Peyer's patch (tissue), 4 donors: ENCODE measurements around the gene MRPL17. TPM values are rescaled to one million over a fixed set of nuclear protein-coding genes. Genes with fewer than 3 reads are reported as not detected.

Experiments
- DNase-seq, 3 donors: peaks; one replicate each; pipeline ENCODE4 v3.0.0-alpha.2; 2017 to 2019
- H3K27ac ChIP-seq, 4 donors: fragments of 200-600 bp; sonication (generic); one replicate each; pipeline ENCODE4 v1.5.1; 2016 to 2019
- H3K27me3 ChIP-seq, 2 donors: fragments of 200-600 bp; sonication (generic); one replicate each; pipeline ENCODE4 v1.5.1; 2019
- H3K36me3 ChIP-seq, 3 donors: fragments of 200-600 bp; sonication (generic); one replicate each; pipeline ENCODE4 v1.5.1; 2016 to 2019
- H3K4me1 ChIP-seq, 4 donors: fragments of 200-600 bp; sonication (generic); one replicate each; pipeline ENCODE4 v1.5.1; 2016 to 2019
- H3K4me3 ChIP-seq, 4 donors: fragments of 200-600 bp; sonication (generic); 1 replicate in 3 of 4; 2 replicates in 1 of 4; pipeline ENCODE4 v1.5.1; 2016 to 2019; ENCODE audit warnings: mild to moderate bottlenecking in 1 of 4
- H3K9me3 ChIP-seq, 4 donors: fragments of 200-600 bp; sonication (generic); one replicate each; pipeline ENCODE4 v1.5.1; 2016 to 2019; ENCODE audit warnings: mild to moderate bottlenecking in 1 of 4
- POLR2A ChIP-seq, 2 donors: fragments of 450-650 bp; IDR thresholded peaks; one replicate each; pipeline ENCODE4 v1.5.1; 2017; ENCODE audit warnings: antibody characterized with exemption in 2 of 2, mild to moderate bottlenecking in 2 of 2, moderate library complexity in 2 of 2
- total RNA-seq, 4 donors: library from RNA; depleted of rRNA; stranded (reverse); fragments of >200 nt; gene quantifications; one replicate each; pipeline ENCODE4 v1.1.0, GENCODE V29; 2016
- TF ChIP-seq, protein P1 (sequence below), 6 experiments: fragments of 450-650 bp in 4 of 6; fragments of 200-600 bp in 2 of 6; sonication (generic) in 1 of 6; IDR thresholded peaks; one replicate each; pipeline ENCODE4 v1.5.1; 2017 to 2019; ENCODE audit warnings: antibody characterized with exemption in 6 of 6, mild to moderate bottlenecking in 3 of 6, moderate library complexity in 1 of 6

The MRPL17 gene
- total RNA-seq, 4 donors from 2014 or later = 6.1 to 20.8 (median 16.6) TPM

DNA sequence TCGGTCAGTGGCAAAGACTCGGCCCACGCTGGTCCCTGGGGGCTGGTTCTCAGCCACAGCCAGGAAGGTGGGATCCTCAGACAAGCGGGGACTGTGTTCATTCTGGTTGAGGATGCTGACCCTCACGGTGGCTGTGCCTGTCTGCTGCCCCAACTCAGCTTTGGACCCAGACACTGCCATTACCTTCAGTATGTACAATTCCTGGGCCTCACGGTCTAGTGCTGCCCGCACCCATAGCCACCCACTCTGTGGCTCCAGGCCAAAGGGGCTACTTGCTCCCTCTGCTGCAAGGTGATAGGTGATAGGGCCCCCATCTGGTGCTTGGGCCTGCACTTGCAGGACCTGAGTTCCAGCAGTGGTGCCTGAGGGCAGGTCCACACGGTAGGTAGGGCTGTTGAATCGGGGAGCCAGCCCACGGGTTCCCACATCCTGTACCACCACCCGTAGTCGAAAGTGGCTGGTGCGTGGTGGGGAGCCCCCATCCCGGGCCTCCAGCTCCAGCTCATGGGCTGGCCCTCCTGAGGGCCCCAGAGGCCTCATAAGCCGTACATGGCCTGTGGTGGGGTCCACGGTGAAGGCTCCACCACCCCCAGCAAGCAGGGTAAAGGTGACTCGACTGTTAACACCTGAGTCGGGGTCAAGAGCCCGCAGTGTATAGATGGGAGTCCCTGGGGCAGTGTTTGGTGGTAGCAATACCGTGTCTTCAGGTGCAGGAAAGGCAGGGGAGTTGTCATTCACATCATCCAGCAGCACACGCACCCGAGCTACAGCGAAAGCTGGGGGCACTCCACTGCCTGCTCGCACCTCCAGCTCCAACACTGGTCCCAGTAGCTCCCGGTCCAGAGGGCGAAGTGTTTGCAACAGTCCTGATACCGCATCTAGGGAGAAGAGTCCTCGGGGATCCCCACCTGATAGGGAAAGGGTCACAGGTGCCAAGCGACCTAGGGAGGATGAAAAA, 50.7 kb downstream of the MRPL17 start:
- Histone ChIP-seq H3K27ac (no peak overlapping the region), H3K4me3 (no peak overlapping the region), H3K27me3 (no peaks in the 10 kb centered on the region), H3K36me3 (peaks cover 0 to 24% (median 0%) of the 10 kb centered on the region in 3 donors), H3K4me1 (peaks cover 0 to 16% (median under 1%) of the 10 kb centered on the region in 4 donors), H3K9me3 (no peaks in the 10 kb centered on the region)
- TF ChIP-seq, protein P1, sequence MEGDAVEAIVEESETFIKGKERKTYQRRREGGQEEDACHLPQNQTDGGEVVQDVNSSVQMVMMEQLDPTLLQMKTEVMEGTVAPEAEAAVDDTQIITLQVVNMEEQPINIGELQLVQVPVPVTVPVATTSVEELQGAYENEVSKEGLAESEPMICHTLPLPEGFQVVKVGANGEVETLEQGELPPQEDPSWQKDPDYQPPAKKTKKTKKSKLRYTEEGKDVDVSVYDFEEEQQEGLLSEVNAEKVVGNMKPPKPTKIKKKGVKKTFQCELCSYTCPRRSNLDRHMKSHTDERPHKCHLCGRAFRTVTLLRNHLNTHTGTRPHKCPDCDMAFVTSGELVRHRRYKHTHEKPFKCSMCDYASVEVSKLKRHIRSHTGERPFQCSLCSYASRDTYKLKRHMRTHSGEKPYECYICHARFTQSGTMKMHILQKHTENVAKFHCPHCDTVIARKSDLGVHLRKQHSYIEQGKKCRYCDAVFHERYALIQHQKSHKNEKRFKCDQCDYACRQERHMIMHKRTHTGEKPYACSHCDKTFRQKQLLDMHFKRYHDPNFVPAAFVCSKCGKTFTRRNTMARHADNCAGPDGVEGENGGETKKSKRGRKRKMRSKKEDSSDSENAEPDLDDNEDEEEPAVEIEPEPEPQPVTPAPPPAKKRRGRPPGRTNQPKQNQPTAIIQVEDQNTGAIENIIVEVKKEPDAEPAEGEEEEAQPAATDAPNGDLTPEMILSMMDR (IDR thresholded peaks at IDR 0.05) = no peak
- no peak for TF ChIP-seq POLR2A (IDR thresholded peaks at IDR 0.05)
- no peak for DNase-seq

DNA sequence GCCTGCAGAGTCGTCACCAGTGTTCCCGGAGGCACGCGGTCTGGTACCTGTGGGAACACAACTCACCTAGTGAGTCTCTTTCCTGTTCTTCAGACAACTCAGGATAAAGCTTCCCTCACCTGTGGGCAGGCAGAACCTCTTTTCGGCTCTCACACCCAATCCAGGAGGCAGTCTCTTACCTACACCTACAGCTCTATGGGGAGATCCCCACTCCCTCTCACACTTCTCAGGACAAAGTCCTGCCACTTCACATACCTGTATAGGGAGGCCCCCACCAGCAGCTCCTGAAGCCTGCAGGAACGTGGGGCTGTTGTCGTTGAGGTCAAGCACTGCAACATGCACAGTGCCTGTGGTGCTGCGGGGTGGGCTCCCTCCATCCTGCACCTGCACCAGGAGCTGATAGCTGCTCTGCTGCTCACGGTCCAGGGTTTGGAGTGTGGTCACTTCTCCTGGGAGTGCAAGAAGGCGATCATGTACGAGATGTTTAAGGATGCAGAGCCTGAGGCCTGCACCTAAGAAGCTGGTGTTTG, 51.7 kb downstream of the MRPL17 start:
- Histone ChIP-seq H3K4me3 (no peak overlapping the region), H3K9me3 (no peaks in the 10 kb centered on the region), H3K36me3 (peaks cover 0 to 30% (median 0%) of the 10 kb centered on the region in 3 donors), H3K27ac (no peak overlapping the region), H3K27me3 (no peaks in the 10 kb centered on the region), H3K4me1 (peaks cover 0 to 15% (median 3%) of the 10 kb centered on the region in 4 donors)
- DNase-seq = no peak
- no peak for TF ChIP-seq POLR2A (IDR thresholded peaks at IDR 0.05)
- TF ChIP-seq, protein P1 (IDR thresholded peaks at IDR 0.05) = no peak

DNA sequence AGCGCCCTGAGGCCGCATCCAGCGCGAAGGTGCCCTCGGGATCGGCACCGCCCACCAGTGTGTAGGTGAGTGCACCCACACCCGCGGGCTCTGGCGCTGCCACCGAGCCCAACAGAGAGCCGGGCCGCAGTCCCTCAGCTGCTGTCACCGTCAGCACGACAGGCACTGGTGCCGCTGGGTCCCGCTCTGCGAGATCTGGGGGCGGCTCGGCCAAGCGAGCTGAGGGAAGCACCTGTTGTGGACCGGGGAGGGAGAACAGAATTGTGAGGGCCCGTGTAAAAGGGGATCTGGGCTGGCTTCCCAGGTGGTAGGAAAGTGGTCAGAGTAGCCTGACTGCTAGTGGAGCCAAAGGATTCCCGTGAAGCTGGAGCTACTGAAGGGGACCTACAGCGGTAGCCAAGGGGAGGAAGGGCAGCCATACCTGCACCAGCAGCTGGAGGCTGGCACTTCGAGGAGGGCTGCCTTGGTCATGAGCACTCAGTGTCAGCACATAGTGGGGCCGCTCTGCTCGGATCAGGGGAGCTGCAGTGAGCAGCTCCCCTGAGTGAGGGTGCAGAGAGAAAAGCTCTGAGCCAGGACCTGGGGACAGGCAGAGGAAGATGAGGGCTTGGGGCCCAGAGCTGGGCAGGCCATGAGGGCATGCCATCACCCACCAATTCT, 52.4 kb downstream of the MRPL17 start:
- Histone ChIP-seq H3K36me3 (peaks cover 0 to 36% (median 0%) of the 10 kb centered on the region in 3 donors), H3K27me3 (no peaks in the 10 kb centered on the region), H3K4me3 (peak overlapping the region in 2 of 4 donors; percentile 38 to 47), H3K4me1 (peaks cover 0 to 9% (median 3%) of the 10 kb centered on the region in 4 donors), H3K9me3 (no peaks in the 10 kb centered on the region), H3K27ac (no peak overlapping the region)
- TF ChIP-seq, protein P1 (IDR thresholded peaks at IDR 0.05) = no peak
- no peak for TF ChIP-seq POLR2A (IDR thresholded peaks at IDR 0.05)
- no peak for DNase-seq

Other genes with a start within 250 kb of the MRPL17 start
- gene HPX, start 242.4 kb downstream of the MRPL17 start, total RNA-seq = 10 to 100 TPM in 1 of 4 donors, 1 to 10 TPM in 2, not detected in 1; 2.2 to 10.1 (median 5.3) TPM
- 100 to 1,000 TPM in 3 of 4 donors, 10 to 100 TPM in 1; 21.5 to 159 (median 123) TPM for gene TRIM3, start 209.4 kb downstream of the MRPL17 start, total RNA-seq
- gene ARFIP2, start 202.0 kb downstream of the MRPL17 start, total RNA-seq = 100 to 1,000 TPM; 104 to 140 (median 133) TPM
- 10 to 100 TPM; 57.1 to 73.3 (median 66.6) TPM for gene TIMM10B, start 201.8 kb downstream of the MRPL17 start, total RNA-seq
- 10 to 100 TPM; 23.5 to 64.4 (median 52.0) TPM for gene DNHD1, start 186.1 kb downstream of the MRPL17 start, total RNA-seq
- gene RRP8, start 79.7 kb downstream of the MRPL17 start, total RNA-seq = 10 to 100 TPM; 11.4 to 28.9 (median 17.5) TPM
- 100 to 1,000 TPM in 2 of 4 donors, 10 to 100 TPM in 2; 81.1 to 121 (median 97.3) TPM for gene ILK, start 79.6 kb downstream of the MRPL17 start, total RNA-seq
- 10 to 100 TPM; 55.9 to 90.8 (median 74.5) TPM for gene TAF10, start 71.1 kb downstream of the MRPL17 start, total RNA-seq
- gene TPP1, start 63.9 kb downstream of the MRPL17 start, total RNA-seq = 100 to 1,000 TPM in 3 of 4 donors, 10 to 100 TPM in 1; 79.2 to 232 (median 134) TPM
- 10 to 100 TPM in 2 of 4 donors, 1 to 10 TPM in 2; 2.8 to 12.4 (median 9.7) TPM for gene DCHS1, start 27.5 kb downstream of the MRPL17 start, total RNA-seq
- gene OR2AG2, start 88.6 kb upstream of the MRPL17 start, total RNA-seq = 1 to 10 TPM in 1 of 4 donors, under 1 TPM in 2, not detected in 1; 0.18 to 1.2 (median 0.85) TPM
- gene OR2AG1, start 99.7 kb upstream of the MRPL17 start, total RNA-seq = not detected
- gene OR6A2, start 116.3 kb upstream of the MRPL17 start, total RNA-seq = under 1 TPM in 2 of 4 donors, not detected in 2; 0.40 to 0.70 TPM
- not detected for gene OR10A5, start 162.3 kb upstream of the MRPL17 start, total RNA-seq
- not detected for gene OR10A2, start 179.7 kb upstream of the MRPL17 start, total RNA-seq
- gene OR10A4, start 193.3 kb upstream of the MRPL17 start, total RNA-seq = not detected
- gene OR2D2, start 209.2 kb upstream of the MRPL17 start, total RNA-seq = 1 to 10 TPM in 1 of 4 donors, under 1 TPM in 1, not detected in 2; 0.80 to 2.0 TPM
- not detected for gene OR2D3, start 237.7 kb upstream of the MRPL17 start, total RNA-seq
- 10 to 100 TPM in 2 of 4 donors, 1 to 10 TPM in 2; 5.1 to 19.8 (median 10.4) TPM for gene ZNF215, start 243.1 kb upstream of the MRPL17 start, total RNA-seq